GM18511 (cell line): Measurements from ENCODE around the gene OR2T11.
"Not testable (repeated sequence)": the region's sequence is repeated elsewhere in the genome, so short reads cannot be mapped to it uniquely, and the experiment has no call there.

Experiments used
- ATAC-seq: cut with Tn5 transposase; IDR thresholded peaks from one replicate; pipeline ENCODE4 v1.9.1; 2021; ENCODE audit warnings: mild to moderate bottlenecking, moderate library complexity; ENCODE audit not compliant: unreplicated experiment

OR2T11 gene

DNA sequence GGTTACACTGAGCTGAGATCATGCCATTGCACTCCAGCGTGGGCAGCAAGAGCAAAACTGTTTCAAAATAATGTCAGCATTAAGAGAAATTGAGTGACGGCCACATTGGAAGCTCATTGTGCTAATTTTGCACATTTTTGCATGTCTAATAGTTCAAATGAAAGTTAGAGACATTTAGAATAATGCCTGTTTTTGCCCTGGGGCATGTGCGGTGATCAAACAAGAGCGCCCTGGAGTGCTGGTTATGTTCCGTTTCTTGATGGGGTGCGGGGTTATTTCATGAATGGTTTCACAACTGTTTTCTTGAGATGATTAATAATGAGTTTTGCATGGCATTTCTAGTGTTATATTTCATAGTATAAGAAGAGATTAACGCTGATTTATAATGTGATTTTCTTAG is 13.1 kb downstream of the OR2T11 start:
- ATAC-seq, result no peak

DNA sequence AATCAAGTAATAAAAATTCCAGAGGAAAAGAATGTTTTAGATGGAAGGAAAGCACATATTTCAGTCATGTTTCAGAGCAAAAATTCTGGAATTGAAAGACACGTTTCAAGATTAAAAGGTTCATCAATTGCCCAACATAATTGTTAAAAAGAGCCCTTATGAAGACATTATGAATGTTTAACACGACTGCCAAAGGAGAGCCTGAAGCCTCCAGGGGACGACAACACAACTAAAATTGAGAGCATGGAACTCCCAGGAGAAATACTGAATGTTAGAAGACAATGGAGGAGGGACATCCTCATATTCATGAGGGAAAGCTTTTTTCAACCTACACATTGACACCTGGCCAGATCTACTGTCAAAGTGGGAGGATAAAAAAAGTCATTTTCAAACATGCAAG is 16.0 kb downstream of the OR2T11 start:
- peak; percentile 45 for ATAC-seq

DNA sequence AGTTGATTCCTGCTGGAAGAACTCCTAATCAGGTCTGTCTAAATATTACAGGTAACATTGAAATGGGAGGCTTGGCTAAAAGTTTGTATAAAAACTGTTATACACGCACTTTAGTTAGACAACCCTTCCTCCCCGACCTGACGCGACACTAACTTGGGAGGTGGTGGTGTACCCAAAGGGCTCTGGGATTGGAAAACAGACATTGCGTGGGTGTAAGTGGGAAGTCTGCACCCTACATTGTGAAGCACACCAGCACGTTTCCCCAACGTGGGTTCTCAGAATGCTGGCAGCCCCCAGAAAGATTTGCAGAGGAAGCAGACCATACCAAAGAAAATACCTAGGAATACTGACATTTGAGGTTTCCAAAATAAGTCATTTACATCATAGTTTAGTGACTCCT is 16.8 kb downstream of the OR2T11 start:
- no peak for ATAC-seq

DNA sequence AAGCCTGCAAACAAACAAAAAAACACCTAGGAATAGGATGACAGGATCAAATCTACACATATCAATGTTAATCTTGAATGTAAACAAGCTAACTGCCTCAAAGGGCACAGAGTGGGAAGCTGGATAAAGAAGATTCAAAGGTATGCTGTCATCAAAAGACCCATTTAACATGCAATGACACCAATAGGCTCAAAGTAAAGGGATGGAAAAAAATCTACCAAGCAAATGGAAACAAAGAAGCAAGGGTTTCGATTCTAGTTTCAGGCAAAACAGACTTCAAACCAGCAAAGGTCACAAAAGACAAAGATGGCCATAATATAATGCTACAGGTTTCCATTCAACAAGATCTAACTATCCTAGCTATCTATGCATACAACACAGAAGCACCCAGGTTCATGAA is 21.1 kb downstream of the OR2T11 start:
- ATAC-seq, result peak; percentile 80

DNA sequence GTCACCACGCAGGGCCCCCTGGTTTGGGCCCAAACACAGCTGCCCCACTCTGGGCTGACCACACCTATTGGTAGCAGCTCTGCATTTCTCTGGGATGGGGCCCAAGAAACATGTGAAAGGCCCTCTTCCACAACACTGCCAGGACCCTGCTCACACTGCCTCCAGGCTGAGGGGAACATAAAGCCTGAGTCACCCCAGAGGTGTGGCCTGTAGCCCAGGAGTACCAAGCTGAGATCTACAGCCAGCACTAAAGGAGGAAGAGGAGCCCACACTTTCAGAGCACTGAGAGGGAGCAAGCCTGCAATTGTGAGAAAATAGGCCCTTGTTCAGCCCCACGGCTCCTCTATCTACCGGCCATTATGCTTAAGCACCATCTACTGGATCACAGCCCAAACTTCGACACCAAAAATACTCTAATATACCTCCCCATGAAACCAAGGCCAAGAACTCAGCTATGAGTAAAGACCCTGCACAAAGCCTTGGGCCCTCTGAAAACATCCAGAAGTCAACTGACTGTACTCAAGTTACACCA is 22.9 kb downstream of the OR2T11 start:
- no peak for ATAC-seq

DNA sequence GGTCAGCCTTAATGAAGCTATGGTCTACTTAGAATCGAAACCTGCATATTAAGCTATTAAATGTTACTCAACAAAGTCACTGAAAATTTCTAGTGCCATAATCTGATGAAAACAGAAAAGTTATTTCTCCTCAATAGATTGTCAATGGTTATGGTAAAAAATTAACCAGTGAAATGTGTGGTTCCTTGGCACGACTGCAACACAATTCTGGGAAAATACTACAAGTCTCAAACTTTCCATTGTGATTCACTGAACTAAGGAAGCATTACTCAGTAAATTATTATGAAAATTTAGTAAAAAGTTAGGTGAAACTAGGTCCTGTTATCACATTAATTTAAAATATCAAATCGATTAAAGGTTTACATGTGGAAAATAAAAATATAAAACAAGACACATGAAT is 24.6 kb downstream of the OR2T11 start:
- ATAC-seq, result no peak

DNA sequence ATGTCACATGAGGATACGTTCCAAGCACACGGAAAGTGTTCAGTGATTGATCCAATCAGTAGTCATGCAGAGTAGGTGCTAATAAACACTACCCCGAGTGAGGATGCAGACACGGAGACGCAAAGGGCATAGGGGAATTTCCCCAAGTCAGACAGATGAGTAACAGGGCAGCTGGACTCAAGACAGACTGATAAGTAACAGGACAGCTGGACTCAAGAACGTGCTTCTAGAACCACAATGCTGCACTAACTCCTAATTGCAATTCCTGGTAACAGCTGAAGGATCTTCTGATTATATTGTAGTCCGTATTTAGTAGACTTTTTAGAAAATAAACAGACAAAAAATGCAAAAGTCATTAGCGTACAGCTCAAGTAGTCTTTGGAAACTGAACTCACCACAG is 35.5 kb downstream of the OR2T11 start:
- ATAC-seq, result no peak

DNA sequence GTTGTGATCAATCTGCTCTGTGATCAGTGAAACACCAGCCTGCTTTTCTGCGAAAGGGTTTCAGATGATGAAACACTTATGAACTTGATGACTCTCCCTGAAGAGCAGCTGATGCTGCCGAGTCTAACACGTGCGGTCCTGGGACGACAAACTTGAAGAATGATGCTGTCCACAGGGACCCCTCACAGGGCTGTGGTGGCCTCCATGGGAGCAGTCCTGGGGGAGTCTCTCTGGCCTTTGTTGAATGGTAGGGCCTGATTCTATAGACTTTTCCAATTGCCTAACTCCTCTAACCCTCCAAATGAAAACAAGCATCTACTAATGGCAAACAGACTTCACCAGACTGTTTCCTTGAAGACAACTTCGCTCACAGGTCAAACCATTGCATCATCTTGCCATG is 37.3 kb downstream of the OR2T11 start, which contains the start of gene OR2T10:
Gene OR2T10 (minus strand): TSS at position 112 of the 400 bp plus-strand sequence. CDS start 3,932 bp downstream, outside the sequence.
- no peak for ATAC-seq

DNA sequence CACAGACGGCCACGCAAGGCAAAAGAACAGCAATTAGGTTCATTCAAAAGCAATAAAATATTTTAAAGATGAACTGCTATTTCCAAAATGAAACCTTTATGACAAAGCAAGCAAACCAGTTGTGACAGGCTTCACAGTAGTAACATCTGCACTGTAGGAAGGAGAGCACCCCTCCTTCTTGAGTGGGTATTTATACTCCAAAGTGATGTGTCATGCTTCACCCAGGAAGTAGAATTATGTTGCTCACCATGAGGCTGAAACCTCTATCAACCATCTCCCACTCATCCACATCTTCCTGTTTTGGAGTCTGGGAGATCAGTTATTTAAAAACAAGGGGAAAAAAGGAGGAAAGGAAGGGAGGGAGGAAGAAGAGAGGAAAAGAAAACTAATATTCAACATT is 38.3 kb downstream of the OR2T11 start:
- no peak for ATAC-seq

DNA sequence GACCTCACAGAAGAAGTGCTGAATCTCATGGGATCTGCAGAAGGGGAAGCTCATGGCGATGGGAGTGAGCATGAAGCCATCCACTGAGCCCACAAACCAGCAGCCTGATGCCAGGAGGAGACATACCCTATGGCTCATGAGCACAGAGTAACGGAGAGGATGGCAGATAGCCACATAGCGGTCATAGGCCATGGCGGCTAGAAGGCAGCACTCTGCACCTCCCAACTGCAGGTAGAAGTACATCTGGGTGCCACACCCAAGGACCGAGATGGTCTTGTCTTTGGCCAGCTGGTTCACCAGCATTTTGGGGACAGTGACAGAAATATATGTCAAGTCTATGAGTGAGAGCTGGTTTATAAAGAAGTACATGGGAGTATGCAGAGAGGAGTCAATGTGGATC is 41.7 kb downstream of the OR2T11 start:
- no peak for ATAC-seq

DNA sequence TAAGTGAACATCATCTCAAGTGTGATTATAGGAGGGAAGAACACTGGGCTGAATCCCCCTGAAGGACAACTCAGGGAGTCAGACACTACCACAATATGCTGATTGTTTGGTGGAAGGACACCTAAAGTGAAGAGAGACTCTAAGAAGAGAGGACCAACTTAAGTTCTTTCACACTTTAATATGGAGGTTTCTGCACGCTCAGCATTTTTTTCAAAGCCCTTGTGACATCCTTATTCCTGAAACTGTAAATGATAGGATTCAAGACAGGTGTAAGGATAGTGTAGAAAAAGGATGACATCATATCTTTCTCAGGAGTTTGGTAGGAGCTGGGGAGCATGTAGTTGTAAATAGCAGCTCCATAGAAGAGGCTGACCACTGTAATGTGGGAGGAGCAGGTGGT is 42.2 kb downstream of the OR2T11 start:
- no peak for ATAC-seq

DNA sequence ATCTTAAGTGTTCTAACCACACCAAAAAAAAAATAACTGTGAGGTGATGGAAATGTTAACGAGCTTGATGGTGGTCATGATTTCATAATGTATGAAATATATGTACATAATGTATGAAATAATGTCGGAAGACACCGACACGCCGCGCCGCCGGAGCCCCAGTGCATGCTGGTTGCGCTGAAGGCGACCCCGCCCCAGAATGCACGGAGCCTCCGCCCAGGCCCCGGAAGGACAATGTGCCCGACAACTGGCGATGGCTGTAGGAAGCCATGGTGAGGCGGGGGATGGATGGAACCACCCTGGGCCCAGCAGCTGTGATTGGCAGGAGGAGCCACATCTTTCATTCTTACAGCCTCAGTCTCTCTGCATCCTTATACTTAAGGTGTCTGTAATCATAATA is 44.8 kb downstream of the OR2T11 start:
- no peak for ATAC-seq

DNA sequence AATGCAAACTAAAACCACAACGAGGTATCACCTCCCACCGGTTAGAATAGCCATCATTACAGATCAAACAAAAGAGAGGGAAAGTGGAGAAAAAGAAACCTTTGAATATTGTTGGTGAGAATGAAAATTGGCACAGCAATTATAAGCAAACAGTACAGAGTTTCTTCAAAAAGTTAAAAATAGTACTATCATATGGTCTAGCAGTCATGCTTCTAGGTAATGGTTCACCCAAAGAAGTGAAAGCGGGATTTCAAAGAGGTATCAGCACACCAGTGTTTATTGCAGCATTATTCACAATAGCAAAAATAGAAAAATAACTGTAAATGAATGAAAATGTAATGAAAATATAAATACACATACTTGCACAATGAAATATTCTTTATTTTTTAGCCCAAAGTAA is 45.6 kb downstream of the OR2T11 start:
- no peak for ATAC-seq

DNA sequence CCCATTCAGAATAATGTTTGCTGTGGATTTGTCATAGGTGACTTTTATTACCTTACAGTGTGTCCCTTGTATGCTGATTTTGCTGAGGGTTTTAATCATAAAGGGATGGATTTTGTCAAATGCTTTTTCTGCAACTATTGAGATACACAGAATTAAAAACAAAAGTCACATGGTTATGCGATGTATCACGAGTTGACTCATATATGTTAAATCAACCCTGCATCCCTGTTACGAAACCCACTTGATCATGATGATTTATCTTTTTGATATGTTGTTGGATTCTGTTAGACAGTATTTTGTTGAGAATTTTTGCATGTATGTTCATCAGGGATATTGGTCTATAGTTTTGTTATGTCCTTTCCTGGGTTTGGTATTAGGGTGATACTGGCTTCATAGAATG is 49.6 kb downstream of the OR2T11 start:
- ATAC-seq, result no peak

DNA sequence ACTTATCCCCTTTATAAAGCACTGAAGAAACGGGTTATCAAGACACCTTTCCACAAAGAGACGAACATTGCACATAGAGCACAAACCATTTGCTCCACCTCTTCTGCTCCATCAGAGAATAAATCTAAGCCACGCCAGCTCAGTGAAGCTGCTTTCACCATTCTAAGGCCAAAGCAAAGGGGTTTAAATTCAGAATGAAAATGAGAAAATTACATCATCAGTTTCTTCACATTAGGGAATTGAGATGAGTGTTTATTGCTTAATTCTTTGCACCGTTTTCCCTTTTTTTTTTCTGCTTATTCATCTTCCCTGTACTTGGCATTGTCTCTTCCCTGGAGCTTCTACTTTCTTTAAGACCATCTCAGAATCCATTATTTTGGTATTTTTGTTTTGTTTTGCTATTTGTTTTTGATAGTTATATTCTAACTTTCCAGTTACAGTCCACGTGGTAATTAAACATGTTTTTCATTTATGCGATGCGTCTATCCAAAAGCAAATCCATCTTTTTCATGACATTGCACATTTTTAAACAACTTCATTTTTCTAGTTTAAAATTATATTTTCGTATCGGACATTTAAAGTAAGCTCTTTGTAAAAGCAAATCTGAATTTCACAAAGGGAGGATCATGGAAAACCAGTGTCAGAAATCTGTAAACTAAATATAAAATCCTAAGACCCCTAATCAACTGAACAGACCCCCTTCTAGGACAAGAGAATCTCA is 58.5 kb downstream of the OR2T11 start:
- no peak for ATAC-seq

DNA sequence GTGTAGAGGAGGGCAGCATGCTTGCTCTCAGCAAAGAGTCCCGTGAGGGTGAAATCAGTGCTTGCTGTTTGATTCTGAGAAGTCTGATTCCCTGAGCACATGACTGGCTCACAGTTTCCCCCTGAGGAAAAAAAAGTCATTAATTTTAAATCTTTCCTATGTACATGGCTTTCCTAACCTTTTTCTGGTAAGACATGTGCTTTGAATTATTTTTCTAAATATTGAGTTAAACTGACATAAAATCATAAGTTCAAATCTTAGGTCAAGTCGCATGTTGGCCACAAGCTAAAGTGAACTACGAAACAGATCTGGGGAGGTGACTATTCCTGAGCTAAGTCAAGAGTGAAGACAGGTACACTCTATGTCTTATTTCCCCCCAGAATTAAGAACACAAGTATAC is 60.2 kb downstream of the OR2T11 start, which contains the start of gene OR2T34:
Gene OR2T34 (minus strand): TSS at position 101 of the 400 bp plus-strand sequence. CDS start 0 bp downstream, at position 101.
- not testable (repeated sequence) for ATAC-seq

DNA sequence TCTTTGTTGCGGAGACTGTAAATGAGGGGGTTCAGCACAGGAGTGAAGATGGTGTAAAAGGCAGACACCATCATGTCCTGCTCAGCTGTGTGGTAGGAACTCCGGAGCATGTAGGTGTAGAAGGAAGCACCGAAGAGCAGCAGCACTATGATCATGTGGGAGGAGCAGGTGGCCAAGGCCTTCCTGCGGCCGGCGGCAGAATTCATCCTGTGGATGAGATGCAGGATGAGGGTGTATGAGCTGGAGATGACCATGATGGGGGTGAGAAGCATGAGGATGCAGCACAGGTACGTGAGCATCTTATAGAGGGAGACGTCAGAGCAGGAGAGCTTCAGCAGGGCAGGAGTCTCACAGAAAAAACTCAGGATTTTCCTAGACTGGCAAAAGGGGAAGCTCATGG is 61.0 kb downstream of the OR2T11 start:
- not testable (repeated sequence) for ATAC-seq
